IMR-90 (cell line): ENCODE data around the gene CIT. TPM values are rescaled to one million over a fixed set of nuclear protein-coding genes. Genes with fewer than 3 reads are reported as not detected.

Experiments
- ATAC-seq: fragments of 200-7000 bp; cut with Tn5 transposase; 2 replicates; pipeline ENCODE4 v1.9.1; 2020; ENCODE audit warnings: low read depth, mild to moderate bottlenecking, moderate library complexity
- BruUV-seq: library from RNA; stranded (reverse); fragments of 400-500 nt; replicated peaks from 2 replicates; lab custom pipeline; 2021; lab: Mats Ljungman, UMichigan
- CTCF ChIA-PET: fragments of 300-600 bp; formaldehyde crosslinking; extraction: SDS; loops from one replicate; lab custom pipeline; 2021; ENCODE audit warnings: antibody characterized with exemption; lab: Yijun Ruan, JAX
- POLR2A ChIA-PET: fragments of 300-600 bp; sonication (Branson Sonifier 250); formaldehyde crosslinking; loops from one replicate; lab custom pipeline; 2022; ENCODE audit warnings: antibody characterized with exemption; ENCODE audit not compliant: unreplicated experiment; lab: Charles Lee
- DNase-seq: peaks from one replicate; pipeline ENCODE4 v3.0.0; 2013
- H2AFZ ChIP-seq: replicated peaks from 2 replicates; pipeline ENCODE3; 2013; ENCODE audit warnings: low read length, mild to moderate bottlenecking; ENCODE audit not compliant: poor library complexity
- H2AK5ac ChIP-seq: 2 replicates; pipeline ENCODE4 v1.6.1; 2013; ENCODE audit warnings: low read depth, low read length, inconsistent platforms
- H2AK9ac ChIP-seq: replicated peaks from 2 replicates; pipeline ENCODE3; 2013; ENCODE audit warnings: mild to moderate bottlenecking, low read depth, low read length, moderate library complexity; ENCODE audit not compliant: poor library complexity
- H2BK120ac ChIP-seq: 2 replicates; pipeline ENCODE4 v1.6.1; 2013; ENCODE audit warnings: low read depth, low read length, inconsistent platforms
- H2BK15ac ChIP-seq: 3 replicates; pipeline ENCODE4 v1.6.1; 2013; ENCODE audit warnings: low read depth, low read length, inconsistent platforms
- H2BK20ac ChIP-seq: 2 replicates; pipeline ENCODE4 v1.6.1; 2013; ENCODE audit warnings: low read depth, mild to moderate bottlenecking, inconsistent platforms, low read length, moderate library complexity
- H2BK5ac ChIP-seq: 2 replicates; pipeline ENCODE4 v1.6.1; 2013; ENCODE audit warnings: mild to moderate bottlenecking, low read depth, low read length, inconsistent platforms; ENCODE audit not compliant: poor library complexity, severe bottlenecking
- H3K14ac ChIP-seq: replicated peaks from 2 replicates; pipeline ENCODE4 v1.6.1; 2013; ENCODE audit warnings: low read depth, low read length, inconsistent platforms
- H3K18ac ChIP-seq: 2 replicates; pipeline ENCODE4 v1.6.1; 2013; ENCODE audit warnings: low read depth, low read length, control low read depth
- H3K23ac ChIP-seq: 2 replicates; pipeline ENCODE4 v1.6.1; 2013; ENCODE audit warnings: low read depth, low read length, inconsistent platforms
- H3K27ac ChIP-seq: 2 replicates; pipeline ENCODE4 v1.5.1; 2013; ENCODE audit warnings: mild to moderate bottlenecking, control low read depth, low read length; ENCODE audit not compliant: insufficient read depth
- H3K27me3 ChIP-seq: 2 replicates; pipeline ENCODE4 v1.6.1; 2013; ENCODE audit warnings: low read length; ENCODE audit not compliant: control insufficient read depth, insufficient read depth
- H3K36me3 ChIP-seq: 2 replicates; pipeline ENCODE4 v1.6.1; 2013; ENCODE audit warnings: low read length, mixed read lengths; ENCODE audit not compliant: control insufficient read depth, insufficient read depth
- H3K4ac ChIP-seq: 2 replicates; pipeline ENCODE4 v1.6.1; 2013; ENCODE audit warnings: low read depth, low read length, inconsistent platforms
- H3K4me1 ChIP-seq: 2 replicates; pipeline ENCODE4 v1.6.1; 2013; ENCODE audit warnings: low read length, mixed read lengths; ENCODE audit not compliant: control insufficient read depth, insufficient read depth
- H3K4me2 ChIP-seq: 2 replicates; pipeline ENCODE4 v1.6.1; 2013; ENCODE audit warnings: low read depth, mild to moderate bottlenecking, control low read depth, low read length, moderate library complexity
- H3K4me3 ChIP-seq: 2 replicates; pipeline ENCODE4 v1.5.1; 2013; ENCODE audit warnings: low read depth, mild to moderate bottlenecking, control low read depth, low read length, moderate library complexity; ENCODE audit not compliant: insufficient read depth
- H3K56ac ChIP-seq: 2 replicates; pipeline ENCODE4 v1.6.1; 2013; ENCODE audit warnings: low read length, inconsistent platforms; ENCODE audit not compliant: insufficient read depth; ENCODE audit errors: extremely low read depth
- H3K79me1 ChIP-seq, 2 experiments: 2 replicates each; pipeline ENCODE4 v1.6.1; 2013; ENCODE audit warnings: low read length in 2 of 2, inconsistent platforms in 1 of 2, low read depth in 1 of 2
- H3K9ac ChIP-seq: 2 replicates; pipeline ENCODE4 v1.6.1; 2013; ENCODE audit warnings: low read depth, low read length, control low read depth
- H3K9me1 ChIP-seq: 2 replicates; pipeline ENCODE4 v1.6.1; 2013; ENCODE audit warnings: low read length, inconsistent platforms; ENCODE audit not compliant: insufficient read depth
- H3K9me3 ChIP-seq: 2 replicates; pipeline ENCODE4 v1.6.1; 2013; ENCODE audit warnings: low read length; ENCODE audit not compliant: control insufficient read depth, insufficient read depth
- H4K20me1 ChIP-seq: 2 replicates; pipeline ENCODE4 v1.6.1; 2013; ENCODE audit warnings: low read length, inconsistent platforms; ENCODE audit not compliant: insufficient read depth
- H4K5ac ChIP-seq: 2 replicates; pipeline ENCODE4 v1.6.1; 2013; ENCODE audit warnings: mild to moderate bottlenecking, low read depth, low read length, control low read depth
- H4K8ac ChIP-seq, 2 experiments: 2 replicates each; pipeline ENCODE4 v1.6.1; 2013; ENCODE audit warnings: low read depth in 2 of 2, low read length in 2 of 2, control low read depth in 1 of 2, inconsistent platforms in 1 of 2
- H4K91ac ChIP-seq: 2 replicates; pipeline ENCODE4 v1.6.1; 2013; ENCODE audit warnings: low read depth, low read length, inconsistent platforms; ENCODE audit not compliant: insufficient read depth
- MAZ ChIP-seq: IDR thresholded peaks from 2 replicates; pipeline ENCODE4 v1.6.1; 2012; ENCODE audit warnings: low read depth, mild to moderate bottlenecking, low read length, improper control_type of control experiment, moderate library complexity, borderline replicate concordance
- RAD21 ChIP-seq: IDR thresholded peaks from 2 replicates; pipeline ENCODE4 v1.6.1; 2012; ENCODE audit warnings: low read length, improper control_type of control experiment
- WGBS, 2 experiments: methylation state at CpG; one replicate each; pipeline versions ENCODE4 v1.1.5 to v1.1.7; 2013; ENCODE audit warnings: missing lambda C conversion rate in 2 of 2; ENCODE audit not compliant: insufficient read length in 1 of 2; ENCODE audit errors: extremely low coverage in 2 of 2; 5-methylcytosine and 5-hydroxymethylcytosine counted together
- dilution Hi-C: fragments of 300-500 bp; cut with HindIII; formaldehyde crosslinking; loops from one replicate; pipeline ENCODE4 v1.14.3; 2018; ENCODE audit warnings: low sequenced_read_pairs; ENCODE audit not compliant: unreplicated experiment
- in situ Hi-C: fragments of 300-500 bp; cut with MboI; formaldehyde crosslinking; loops from 3 replicates; pipeline ENCODE4 v1.14.3; 2019; ENCODE audit warnings: low sequenced_read_pairs, inconsistent platforms, mixed read lengths
- intact Hi-C: fragments of 100-400 bp; cut with micrococcal nuclease; formaldehyde crosslinking; loops from 2 replicates; pipeline ENCODE4 v1.10.0; 2022
- polyA plus RNA-seq, 3 experiments: library from polyadenylated mRNA; depleted of rRNA; stranded (reverse); fragments of >200 nt; gene quantifications; 2 replicates each; pipeline ENCODE4 v1.2.3, GENCODE V29; 2012; ENCODE audit warnings: low replicate concordance in 1 of 3
- total RNA-seq: library from RNA; depleted of rRNA; stranded (reverse); fragments of >200 nt; gene quantifications from 2 replicates; pipeline ENCODE4 v1.2.3, GENCODE V29; 2012

Gene CIT
- total and polyA plus RNA-seq, 2 of the 4 experiments (the other 2 are of a cell fraction): 13.1 to 21.0 TPM

GRCh38 chr12:119749666-119750065, 127.5 kb downstream of the CIT start:
- dilution Hi-C loops: no loop called here
- H3K23ac ChIP-seq: no peak overlapping the region
- POLR2A ChIA-PET: no interaction called here
- no peak overlapping the region for H2AK9ac ChIP-seq
- H3K27ac ChIP-seq: no peak overlapping the region
- H2BK20ac ChIP-seq: no peak overlapping the region
- TF ChIP-seq RAD21 (no peak), MAZ (no peak)
- H3K36me3 ChIP-seq: peaks cover 4% of the 10 kb centered on the region
- H3K9ac ChIP-seq: no peak overlapping the region
- no peak overlapping the region for H3K4me3 ChIP-seq
- peaks cover 4% of the 10 kb centered on the region; the same call in 1 of the 2 replicates for H3K9me3 ChIP-seq
- no peak overlapping the region for H3K18ac ChIP-seq
- no peak overlapping the region for H4K5ac ChIP-seq
- H3K9me1 ChIP-seq: no peaks in the 10 kb centered on the region
- no peaks in the 10 kb centered on the region for H3K4me1 ChIP-seq
- no peak overlapping the region for H2AFZ ChIP-seq
- CTCF ChIA-PET: no interaction called here
- H3K4ac ChIP-seq: no peak overlapping the region
- 29% methylated on average over 1 of the region's 4 CpGs; no CpG with 5 or more reads in 1 of the 2 experiments for WGBS, 2 experiments
- no peaks in the 10 kb centered on the region for H3K27me3 ChIP-seq
- no peak overlapping the region for H2BK15ac ChIP-seq
- H4K91ac ChIP-seq: no peak overlapping the region
- no peak overlapping the region for H2BK120ac ChIP-seq
- BruUV-seq: no TSS peak
- H3K14ac ChIP-seq: no peak overlapping the region
- in situ Hi-C loops: no loop called here
- no peaks in the 10 kb centered on the region for H3K79me1 ChIP-seq
- ATAC-seq: peak; percentile 48
- H4K20me1 ChIP-seq: no peaks in the 10 kb centered on the region
- no peak overlapping the region for H2BK5ac ChIP-seq
- H2AK5ac ChIP-seq: no peak overlapping the region
- peak; percentile 8 for DNase-seq
- intact Hi-C loops: no loop called here
- no peak overlapping the region for H3K4me2 ChIP-seq
- H3K56ac ChIP-seq: no peak overlapping the region
- no peak overlapping the region for H4K8ac ChIP-seq
